Naive thymus-derived CD4-positive, alpha-beta T cell (primary cell): ENCODE measurements around the gene ALOX12. TPM values are rescaled to one million over a fixed set of nuclear protein-coding genes. Genes with fewer than 3 reads are reported as not detected.
A peak's percentile ranks its signal among the peaks of the same experiment; 100 is the strongest.

Experiments used
- ATAC-seq: fragments of 150-1000 bp; cut with Tn5 transposase; 2 replicates; pipeline ENCODE4 v1.10.0; 2021; ENCODE audit warnings: mild to moderate bottlenecking, moderate library complexity
- CTCF ChIA-PET: fragments of 350-600 bp; sonication (Branson Sonifier 250); formaldehyde crosslinking; loops from one replicate; lab custom pipeline; 2021; ENCODE audit warnings: antibody characterized with exemption; lab: Charles Lee
- POLR2A ChIA-PET: fragments of 350-600 bp; sonication (Branson Sonifier 250); formaldehyde crosslinking; loops from one replicate; lab custom pipeline; 2021; ENCODE audit warnings: antibody characterized with exemption, inconsistent platforms; lab: Charles Lee
- DNase-seq, 9 donors: peaks; one replicate each; pipeline versions ENCODE4 v3.0.0 to v3.0.0-alpha.2; 2020 to 2022; ENCODE audit warnings: mixed read lengths in 1 of 9
- H3K27ac ChIP-seq: one replicate; pipeline ENCODE4 v1.7.0; 2013; ENCODE audit warnings: mild to moderate bottlenecking, low read depth, low read length, moderate library complexity
- H3K27me3 ChIP-seq, 2 donors: one replicate each; pipeline ENCODE4 v1.7.0; 2013; ENCODE audit warnings: low read length in 2 of 2, mild to moderate bottlenecking in 2 of 2, moderate library complexity in 2 of 2; ENCODE audit not compliant: control insufficient read depth in 2 of 2, insufficient read depth in 2 of 2
- H3K36me3 ChIP-seq, 3 experiments: 1 replicate in 2 of 3; 2 replicates in 1 of 3; pipeline ENCODE4 v1.7.0; 2013; ENCODE audit warnings: low read length in 3 of 3, mild to moderate bottlenecking in 3 of 3, moderate library complexity in 1 of 3; ENCODE audit not compliant: insufficient read depth in 3 of 3, control insufficient read depth in 2 of 3
- H3K4me1 ChIP-seq, 2 donors: one replicate each; pipeline ENCODE4 v1.7.0; 2013; ENCODE audit warnings: low read length in 2 of 2, mild to moderate bottlenecking in 2 of 2, moderate library complexity in 1 of 2; ENCODE audit not compliant: control insufficient read depth in 2 of 2, insufficient read depth in 2 of 2
- H3K4me3 ChIP-seq: 2 replicates; pipeline ENCODE4 v1.7.0; 2013; ENCODE audit warnings: mild to moderate bottlenecking, low read length
- H3K9me3 ChIP-seq, 3 experiments: 1 replicate in 2 of 3; 2 replicates in 1 of 3; pipeline ENCODE4 v1.7.0; 2013; ENCODE audit warnings: low read length in 3 of 3; ENCODE audit not compliant: control insufficient read depth in 2 of 3
- H3K27ac Mint-ChIP-seq, 9 donors: one replicate each; pipeline ENCODE4 v1.8.0; 2020 to 2022; ENCODE audit warnings: mixed read lengths in 9 of 9, mild to moderate bottlenecking in 8 of 9, moderate library complexity in 5 of 9, inconsistent platforms in 2 of 9
- H3K27me3 Mint-ChIP-seq, 5 donors: one replicate each; pipeline ENCODE4 v1.8.0; 2021 to 2022; ENCODE audit warnings: mixed read lengths in 5 of 5, mild to moderate bottlenecking in 1 of 5
- H3K36me3 Mint-ChIP-seq, 5 donors: one replicate each; pipeline ENCODE4 v1.8.0; 2020 to 2022; ENCODE audit warnings: mixed read lengths in 5 of 5, mild to moderate bottlenecking in 3 of 5, inconsistent platforms in 1 of 5
- H3K4me1 Mint-ChIP-seq, 7 donors: one replicate each; pipeline ENCODE4 v1.8.0; 2020 to 2022; ENCODE audit warnings: mixed read lengths in 7 of 7, mild to moderate bottlenecking in 3 of 7, inconsistent platforms in 1 of 7
- H3K4me3 Mint-ChIP-seq, 10 donors: one replicate each; pipeline ENCODE4 v1.8.0; 2020 to 2022; ENCODE audit warnings: mild to moderate bottlenecking in 10 of 10, mixed read lengths in 10 of 10, moderate library complexity in 6 of 10, inconsistent platforms in 2 of 10
- H3K9me3 Mint-ChIP-seq, 11 donors: one replicate each; pipeline ENCODE4 v1.8.0; 2020 to 2022; ENCODE audit warnings: mixed read lengths in 11 of 11, mild to moderate bottlenecking in 4 of 11, inconsistent platforms in 1 of 11, moderate library complexity in 1 of 11
- intact Hi-C, 2 donors: fragments of 100-400 bp; cut with micrococcal nuclease; formaldehyde crosslinking; loops; one replicate each; pipeline ENCODE4 v1.15.1; 2023
- polyA plus RNA-seq, 2 donors: library from polyadenylated mRNA; unstranded; fragments of 300-500 nt; fragmentation: Illumina TruSeq; gene quantifications; one replicate each; pipeline ENCODE4 v1.2.3, GENCODE V29; 2021
- total RNA-seq, 6 experiments: library from RNA in 5 of 6; stranded (reverse) in 5 of 6; gene quantifications; 1 replicate in 5 of 6; 2 replicates in 1 of 6; pipeline ENCODE4 v1.2.3 and lab custom pipeline; 2021 to 2026

Gene ALOX12
- total and polyA plus RNA-seq, 7 experiments from 2014 or later, result 0.08 to 1.0 (median 0.48) TPM; not detected in 4

- Histone ChIP-seq H3K27me3 (no peaks in the 10 kb centered on the region), H3K9me3 (no peaks in the 10 kb centered on the region), H3K4me1 (peaks cover 31 to 52% of the 10 kb centered on the region in 2 donors), H3K27ac (peak overlapping the region; percentile 99), H3K4me3 (peak overlapping the region; percentile 97), H3K36me3 (peaks cover 0 to 26% (median 0%) of the 10 kb centered on the region in 3 experiments)
- H3K36me3 Mint-ChIP-seq, result peaks cover 0 to 30% (median 4%) of the 10 kb centered on the region in 5 donors
- CTCF ChIA-PET, result interaction anchor here (0.7 kb wide), 1 partner anchor 11 kb away, joined by 4 read pairs; no protein-coding TSS in a partner anchor
- peak overlapping the region; percentile 97 to 100 (median 100) for H3K27ac Mint-ChIP-seq
- POLR2A ChIA-PET, result interaction anchor here (1.5 to 3.9 kb wide), 4 partner anchors 10 to 103 kb away, joined by 5 to 30 read pairs (median 9); partner anchors contain the start of gene SLC16A13
- H3K4me1 Mint-ChIP-seq, result peaks cover 30 to 81% (median 63%) of the 10 kb centered on the region in 7 donors
- DNase-seq (peak; percentile 96 to 98 (median 97)), ATAC-seq (peak; percentile 89)
- peaks cover 0 to 5% (median 0%) of the 10 kb centered on the region in 11 donors for H3K9me3 Mint-ChIP-seq
- intact Hi-C loops, result loop anchor here (1.0 to 10.0 kb wide), 23 partner anchors 8 to 1528 kb away; partner anchors contain the start of genes KIAA0753 (in 2 of the 2), XAF1 (in 2 of the 2), C17orf100 (in 1 of the 2) and DERL2 (in 1 of the 2)
- peak overlapping the region; percentile 85 to 99 (median 97) for H3K4me3 Mint-ChIP-seq
- H3K27me3 Mint-ChIP-seq, result no peaks in the 10 kb centered on the region
Measured at GRCh38 chr17:7014261-7014994, 18.6 kb downstream of the ALOX12 start.

- Histone ChIP-seq H3K4me1 (peaks cover 26 to 52% of the 10 kb centered on the region in 2 donors), H3K4me3 (peak overlapping the region; percentile 97), H3K9me3 (no peaks in the 10 kb centered on the region), H3K36me3 (peaks cover 0 to 19% (median 0%) of the 10 kb centered on the region in 3 experiments), H3K27ac (peak overlapping the region; percentile 99), H3K27me3 (no peaks in the 10 kb centered on the region)
- Mint-ChIP-seq H3K4me3 (peak overlapping the region; percentile 85 to 98 (median 92)), H3K36me3 (peaks cover 0 to 25% (median 4%) of the 10 kb centered on the region in 5 donors), H3K9me3 (peaks cover 0 to 5% (median 0%) of the 10 kb centered on the region in 11 donors), H3K27me3 (no peaks in the 10 kb centered on the region), H3K27ac (peak overlapping the region; percentile 96 to 100 (median 98)), H3K4me1 (peaks cover 24 to 73% (median 56%) of the 10 kb centered on the region in 7 donors)
- CTCF ChIA-PET, result interaction anchor here (0.6 to 1.7 kb wide), 6 partner anchors 10 to 117 kb away, joined by 3 to 5 read pairs (median 4); partner anchors contain the start of gene SLC16A13
- intact Hi-C loops, result loop anchor here (1.0 to 10.0 kb wide), 23 partner anchors 7 to 1529 kb away; partner anchors contain the start of genes KIAA0753 (in 2 of the 2), XAF1 (in 2 of the 2), C17orf100 (in 1 of the 2) and DERL2 (in 1 of the 2)
- POLR2A ChIA-PET, result interaction anchor here (0.6 to 3.9 kb wide), 8 partner anchors 9 to 219 kb away, joined by 3 to 30 read pairs (median 4); partner anchors contain the start of genes DVL2 and SLC16A13
- ATAC-seq (peak; percentile 57), DNase-seq (peak in 8 of 9 donors; percentile 61 to 89 (median 78))
Measured at GRCh38 chr17:7014995-7015958, 19.4 kb downstream of the ALOX12 start.

- no peaks in the 10 kb centered on the region for H3K9me3 ChIP-seq
- ChIA-PET CTCF (interaction anchor here (0.8 to 1.7 kb wide), 3 partner anchors 9 to 29 kb away, joined by 3 to 5 read pairs (median 5); no protein-coding TSS in a partner anchor), POLR2A (interaction anchor here (0.7 to 3.9 kb wide), 4 partner anchors 8 to 218 kb away, joined by 3 to 30 read pairs (median 6); partner anchors contain the start of genes DVL2 and SLC16A13)
- H3K36me3 Mint-ChIP-seq, result peaks cover 0 to 25% (median 4%) of the 10 kb centered on the region in 5 donors
- H3K9me3 Mint-ChIP-seq, result peaks cover 0 to 5% (median 0%) of the 10 kb centered on the region in 11 donors
- H3K4me1 ChIP-seq, result peaks cover 18 to 42% of the 10 kb centered on the region in 2 donors
- peaks cover 0 to 19% (median 0%) of the 10 kb centered on the region in 3 experiments for H3K36me3 ChIP-seq
- ATAC-seq (no peak), DNase-seq (no peak)
- H3K27me3 ChIP-seq, result no peaks in the 10 kb centered on the region
- peak overlapping the region; percentile 96 to 100 (median 98) for H3K27ac Mint-ChIP-seq
- H3K27me3 Mint-ChIP-seq, result no peaks in the 10 kb centered on the region
- peak overlapping the region; percentile 99 for H3K27ac ChIP-seq
- no peak overlapping the region for H3K4me3 ChIP-seq
- H3K4me1 Mint-ChIP-seq, result peaks cover 21 to 74% (median 51%) of the 10 kb centered on the region in 7 donors
- intact Hi-C loops, result loop anchor here in 1 of 2 donors (10.0 kb wide), 4 partner anchors 262 to 1368 kb away; partner anchors contain the start of genes FGF11, RPL26, TMEM102 and XAF1
- peak overlapping the region; percentile 85 to 98 (median 92) for H3K4me3 Mint-ChIP-seq
Measured at GRCh38 chr17:7016418-7016817, 20.6 kb downstream of the ALOX12 start.

- Mint-ChIP-seq H3K4me3 (peak overlapping the region in 3 of 10 donors; percentile 38 to 92 (median 62)), H3K9me3 (peaks cover 0 to 2% (median 0%) of the 10 kb centered on the region in 11 donors), H3K27me3 (no peaks in the 10 kb centered on the region), H3K4me1 (peaks cover 21 to 72% (median 46%) of the 10 kb centered on the region in 7 donors), H3K27ac (peak overlapping the region in 8 of 9 donors; percentile 38 to 100 (median 98)), H3K36me3 (peaks cover 0 to 25% (median 4%) of the 10 kb centered on the region in 5 donors)
- intact Hi-C loops, result loop anchor here in 1 of 2 donors (10.0 kb wide), 4 partner anchors 262 to 1368 kb away; partner anchors contain the start of genes FGF11, RPL26, TMEM102 and XAF1
- Histone ChIP-seq H3K4me1 (peaks cover 26 to 42% of the 10 kb centered on the region in 2 donors), H3K4me3 (no peak overlapping the region), H3K27me3 (no peaks in the 10 kb centered on the region), H3K36me3 (peaks cover 0 to 19% (median 0%) of the 10 kb centered on the region in 3 experiments), H3K27ac (peak overlapping the region; percentile 99), H3K9me3 (no peaks in the 10 kb centered on the region)
- ChIA-PET POLR2A (interaction anchor here (0.7 to 3.9 kb wide), 3 partner anchors 9 to 18 kb away, joined by 3 to 30 read pairs (median 3); partner anchors contain the start of gene SLC16A13), CTCF (interaction anchor here (1.7 kb wide), 1 partner anchor 13 kb away, joined by 5 read pairs; no protein-coding TSS in a partner anchor)
- ATAC-seq, result no peak
- no peak for DNase-seq
Measured at GRCh38 chr17:7016886-7017826, 21.3 kb downstream of the ALOX12 start.

GRCh38 chr17:7017827-7018200, 22.0 kb downstream of the ALOX12 start:
- Mint-ChIP-seq H3K4me1 (peaks cover 21 to 75% (median 49%) of the 10 kb centered on the region in 7 donors), H3K36me3 (peaks cover 0 to 25% (median 4%) of the 10 kb centered on the region in 5 donors), H3K4me3 (peak overlapping the region in 2 of 10 donors; percentile 62 to 92), H3K27ac (peak overlapping the region in 6 of 9 donors; percentile 20 to 100 (median 52)), H3K9me3 (peaks cover 0 to 1% (median 0%) of the 10 kb centered on the region in 11 donors), H3K27me3 (no peaks in the 10 kb centered on the region)
- ATAC-seq, result no peak
- DNase-seq, result peak in 1 of 9 donors; percentile 60
- CTCF ChIA-PET, result no interaction called here
- Histone ChIP-seq H3K36me3 (peaks cover 0 to 13% (median 0%) of the 10 kb centered on the region in 3 experiments), H3K27ac (no peak overlapping the region), H3K27me3 (no peaks in the 10 kb centered on the region), H3K4me3 (no peak overlapping the region), H3K4me1 (peaks cover 32 to 49% of the 10 kb centered on the region in 2 donors), H3K9me3 (no peaks in the 10 kb centered on the region)
- intact Hi-C loops, result loop anchor here in 1 of 2 donors (10.0 kb wide), 4 partner anchors 263 to 1367 kb away; partner anchors contain the start of genes FGF11, RPL26, TMEM102 and XAF1
- POLR2A ChIA-PET, result interaction anchor here (1.2 kb wide), 1 partner anchor 9 kb away, joined by 3 read pairs; no protein-coding TSS in a partner anchor
